IPS-20b (cell line): ENCODE data around the gene CDC14C.
"Not testable (repeated sequence)": the region's sequence is repeated elsewhere in the genome, so short reads cannot be mapped to it uniquely, and the experiment has no call there.

Source experiments
- H3K27ac ChIP-seq: one replicate; pipeline ENCODE4 v1.5.1; 2013; ENCODE audit warnings: low read length
- H3K27me3 ChIP-seq: 2 replicates; pipeline ENCODE4 v1.6.1; 2013; ENCODE audit warnings: mild to moderate bottlenecking, low read length, inconsistent platforms; ENCODE audit not compliant: insufficient read depth
- H3K36me3 ChIP-seq: 2 replicates; pipeline ENCODE4 v1.6.1; 2013; ENCODE audit warnings: low read depth, mild to moderate bottlenecking, inconsistent platforms, low read length, moderate library complexity; ENCODE audit not compliant: insufficient read depth
- H3K4me1 ChIP-seq: 2 replicates; pipeline ENCODE4 v1.6.1; 2013; ENCODE audit warnings: mild to moderate bottlenecking, control low read depth, inconsistent platforms, low read length, moderate library complexity; ENCODE audit not compliant: insufficient read depth
- H3K4me3 ChIP-seq: 2 replicates; pipeline ENCODE4 v1.5.1; 2013; ENCODE audit warnings: mild to moderate bottlenecking, low read length, inconsistent platforms
- H3K9ac ChIP-seq: 2 replicates; pipeline ENCODE4 v1.6.1; 2013; ENCODE audit warnings: low read depth, mild to moderate bottlenecking, inconsistent platforms, low read length, moderate library complexity
- H3K9me3 ChIP-seq: 2 replicates; pipeline ENCODE4 v1.6.1; 2013; ENCODE audit warnings: mild to moderate bottlenecking, low read depth, low read length, inconsistent platforms; ENCODE audit not compliant: insufficient read depth

Gene CDC14C

GRCh38 chr7:48924433-48924832 is at the start of gene CDC14C:
Gene CDC14C, plus strand, starts transcription at chr7:48924547. Its CDS starts 126 bp downstream, at chr7:48924673.
- Histone ChIP-seq H3K9ac (no peak within 1 kb of the TSS), H3K27me3 (no peaks in the 10 kb centered on the region), H3K9me3 (no peaks in the 10 kb centered on the region), H3K4me3 (no peak within 1 kb of the TSS), H3K27ac (no peak within 1 kb of the TSS), H3K36me3 (no peaks in the 10 kb centered on the region), H3K4me1 (no peaks in the 10 kb centered on the region)

DNA sequence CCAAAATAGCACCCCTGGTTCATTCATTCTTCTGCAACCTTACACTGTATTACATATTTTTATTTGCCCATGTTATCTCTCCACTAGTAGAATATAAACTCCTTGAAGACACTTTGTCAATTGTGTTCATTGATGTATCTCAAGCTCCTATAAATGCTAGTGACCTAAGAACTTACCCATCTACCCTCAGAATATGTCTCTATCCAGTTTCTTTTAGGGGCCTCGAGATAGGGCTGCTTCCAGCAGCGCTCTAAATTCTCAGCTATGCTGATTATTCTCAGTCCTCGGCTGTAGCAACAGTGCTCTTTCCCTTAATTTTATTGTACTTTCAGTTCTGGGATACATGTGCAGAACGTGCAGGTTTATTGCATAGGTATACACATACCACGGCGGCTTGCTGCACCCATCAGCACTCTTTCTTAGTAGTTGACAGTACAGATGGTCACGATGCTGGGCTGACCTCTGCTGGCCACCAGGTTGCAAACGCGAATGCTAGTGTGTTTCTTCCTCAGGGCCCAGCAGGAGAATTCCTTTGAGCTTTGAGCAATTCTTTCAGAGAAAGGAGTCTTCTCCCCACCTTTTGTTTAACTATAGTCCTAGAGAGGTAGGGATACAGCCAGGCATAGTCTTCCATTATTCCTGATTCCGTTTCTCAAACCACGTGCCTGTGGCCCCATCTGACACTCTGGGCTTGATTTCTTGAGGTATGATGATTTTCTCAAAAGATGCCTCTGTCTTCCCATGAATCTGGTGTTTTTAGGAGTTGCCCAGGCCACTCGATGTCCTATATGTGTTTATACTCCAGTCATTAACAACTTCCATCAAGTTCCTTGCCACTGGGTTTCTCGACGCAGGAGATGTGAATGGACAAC is 49.1 kb upstream of the CDC14C start:
- no peaks in the 10 kb centered on the region for H3K36me3 ChIP-seq
- no peak overlapping the region for H3K4me3 ChIP-seq
- no peak overlapping the region for H3K27ac ChIP-seq
- no peaks in the 10 kb centered on the region for H3K27me3 ChIP-seq
- H3K9me3 ChIP-seq, result no peaks in the 10 kb centered on the region
- H3K4me1 ChIP-seq, result no peaks in the 10 kb centered on the region
- H3K9ac ChIP-seq, result no peak overlapping the region

- no peaks in the 10 kb centered on the region for H3K4me1 ChIP-seq
- no peak overlapping the region for H3K9ac ChIP-seq
- no peaks in the 10 kb centered on the region for H3K27me3 ChIP-seq
- no peaks in the 10 kb centered on the region for H3K9me3 ChIP-seq
- H3K4me3 ChIP-seq, result no peak overlapping the region
- H3K36me3 ChIP-seq, result no peaks in the 10 kb centered on the region
- H3K27ac ChIP-seq, result no peak overlapping the region
Observed at GRCh38 chr7:48876087-48876486, 48.3 kb upstream of the CDC14C start.

GRCh38 chr7:48880851-48881250 is 43.5 kb upstream of the CDC14C start:
- no peaks in the 10 kb centered on the region for H3K27me3 ChIP-seq
- no peaks in the 10 kb centered on the region for H3K9me3 ChIP-seq
- H3K9ac ChIP-seq, result no peak overlapping the region
- H3K4me3 ChIP-seq, result no peak overlapping the region
- H3K4me1 ChIP-seq, result no peaks in the 10 kb centered on the region
- no peak overlapping the region for H3K27ac ChIP-seq
- H3K36me3 ChIP-seq, result no peaks in the 10 kb centered on the region

DNA sequence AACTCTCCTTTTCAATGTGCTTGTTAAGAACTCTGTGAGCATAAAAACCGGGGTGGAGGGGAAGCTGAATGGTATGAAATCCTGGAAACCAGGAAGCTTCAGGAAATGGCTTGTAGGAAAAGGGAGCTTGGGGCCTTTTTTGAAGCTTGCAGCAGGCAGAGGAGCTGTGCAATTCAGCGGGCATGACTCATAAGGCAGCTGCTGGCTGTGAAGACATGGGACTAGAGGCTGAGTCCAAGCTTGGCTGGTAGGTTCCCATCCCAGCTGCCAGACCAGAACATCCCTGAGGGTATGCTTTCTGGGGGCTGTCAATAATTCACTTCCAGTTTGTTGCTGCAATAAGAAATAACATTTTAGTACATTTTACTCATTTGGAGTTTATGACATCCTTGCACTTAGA is 36.8 kb upstream of the CDC14C start:
- Histone ChIP-seq H3K9me3 (peaks cover 13% of the 10 kb centered on the region), H3K36me3 (no peaks in the 10 kb centered on the region), H3K27me3 (no peaks in the 10 kb centered on the region), H3K4me3 (no peak overlapping the region), H3K27ac (no peak overlapping the region), H3K9ac (no peak overlapping the region), H3K4me1 (no peaks in the 10 kb centered on the region; the same call in 1 of the 2 replicates)

- H3K27ac ChIP-seq, result no peak overlapping the region
- H3K4me1 ChIP-seq, result no peaks in the 10 kb centered on the region
- H3K4me3 ChIP-seq, result no peak overlapping the region
- no peaks in the 10 kb centered on the region for H3K27me3 ChIP-seq
- H3K9ac ChIP-seq, result no peak overlapping the region
- H3K36me3 ChIP-seq, result no peaks in the 10 kb centered on the region
- peaks cover 20% of the 10 kb centered on the region for H3K9me3 ChIP-seq
Observed at GRCh38 chr7:48894574-48894973, 29.8 kb upstream of the CDC14C start.

GRCh38 chr7:48899932-48900331 is 24.4 kb upstream of the CDC14C start:
- Histone ChIP-seq H3K9ac (no peak overlapping the region), H3K27ac (no peak overlapping the region), H3K9me3 (no peaks in the 10 kb centered on the region; the same call in none of the 2 replicates), H3K36me3 (no peaks in the 10 kb centered on the region), H3K4me3 (no peak overlapping the region), H3K4me1 (no peaks in the 10 kb centered on the region), H3K27me3 (no peaks in the 10 kb centered on the region)

- Histone ChIP-seq H3K9ac (no peak overlapping the region), H3K27me3 (no peaks in the 10 kb centered on the region), H3K27ac (no peak overlapping the region), H3K36me3 (no peaks in the 10 kb centered on the region), H3K4me1 (no peaks in the 10 kb centered on the region), H3K4me3 (no peak overlapping the region), H3K9me3 (no peaks in the 10 kb centered on the region; the same call in 1 of the 2 replicates)
Observed at GRCh38 chr7:48901966-48902365, 22.4 kb upstream of the CDC14C start.

DNA sequence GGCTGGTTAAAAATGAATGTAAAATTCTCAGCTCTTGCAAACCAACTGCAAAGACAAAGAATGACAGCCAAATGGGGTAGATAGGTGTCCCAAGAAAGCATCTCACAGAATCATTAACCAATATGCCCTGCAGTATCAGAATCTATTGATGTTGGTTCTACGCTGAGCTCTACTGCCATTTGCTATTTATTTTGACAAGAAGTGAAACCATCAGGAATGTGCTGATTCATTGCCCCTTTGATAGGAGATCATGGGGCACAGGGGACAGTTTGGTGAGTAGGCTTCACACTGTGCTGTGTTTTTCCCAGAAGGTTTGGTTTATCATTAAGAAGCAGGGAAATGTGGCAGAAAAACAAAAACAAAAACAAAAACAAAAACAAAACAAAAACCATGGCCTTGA is 19.4 kb upstream of the CDC14C start:
- Histone ChIP-seq H3K9ac (no peak overlapping the region), H3K36me3 (no peaks in the 10 kb centered on the region), H3K27me3 (no peaks in the 10 kb centered on the region), H3K9me3 (no peaks in the 10 kb centered on the region; the same call in 1 of the 2 replicates), H3K27ac (no peak overlapping the region), H3K4me3 (no peak overlapping the region), H3K4me1 (no peaks in the 10 kb centered on the region)

GRCh38 chr7:48905686-48906085 is 18.7 kb upstream of the CDC14C start:
- not testable (repeated sequence) for H3K9me3 ChIP-seq, H3K9ac ChIP-seq, H3K27ac ChIP-seq

DNA sequence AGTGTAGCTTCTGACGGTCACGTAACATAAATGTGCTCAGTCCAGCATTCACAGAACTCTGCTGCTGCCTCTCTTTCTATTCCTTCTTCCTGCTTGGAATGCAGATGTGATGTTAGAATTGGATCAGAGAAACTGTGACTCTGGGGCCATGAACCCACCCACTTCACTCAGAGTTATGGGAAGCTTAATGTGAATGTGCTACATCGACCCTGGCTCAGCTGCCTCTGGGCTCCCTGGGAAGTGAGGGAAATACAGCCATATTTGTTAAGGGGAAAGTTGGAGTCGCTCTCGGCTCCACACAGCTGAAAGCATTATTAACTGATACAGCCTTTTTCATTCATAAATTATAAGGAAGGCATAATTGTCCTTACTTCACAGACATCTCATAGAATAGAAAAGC is 14.5 kb upstream of the CDC14C start:
- not testable (repeated sequence) for H3K9ac ChIP-seq, H3K36me3 ChIP-seq, H3K9me3 ChIP-seq, H3K4me3 ChIP-seq, H3K4me1 ChIP-seq, H3K27ac ChIP-seq, H3K27me3 ChIP-seq

More at GRCh38 chr7:48905686-48906085, 18.7 kb upstream of the CDC14C start:
- H3K27me3 ChIP-seq, H3K4me3 ChIP-seq, H3K4me1 ChIP-seq, H3K36me3 ChIP-seq: not testable (repeated sequence)

- no peaks in the 10 kb centered on the region for H3K36me3 ChIP-seq
Observed at GRCh38 chr7:48931481-48931880, 7.1 kb downstream of the CDC14C start.

More at GRCh38 chr7:48931481-48931880, 7.1 kb downstream of the CDC14C start:
- H3K4me1 ChIP-seq, result no peaks in the 10 kb centered on the region
- no peaks in the 10 kb centered on the region for H3K9me3 ChIP-seq
- H3K27ac ChIP-seq, result no peak overlapping the region
- H3K27me3 ChIP-seq, result no peaks in the 10 kb centered on the region
- no peak overlapping the region for H3K9ac ChIP-seq
- H3K4me3 ChIP-seq, result no peak overlapping the region
